Measurements from ENCODE around the gene TTC33.

The TTC33 gene

GRCh38 chr5:40778133-40778532 is 22.4 kb upstream of the TTC33 start:
- H3K4me3 ChIP-seq (ENCODE audit: control insufficient read depth, low read depth, low read length), result no peak overlapping the region
- TF ChIP-seq CTCF (IDR thresholded peaks at IDR 0.05; ENCODE audit: control insufficient read depth, insufficient read depth, low read depth, low read length, missing control alignments), result no peak
- no peak for DNase-seq (ENCODE audit: low read depth)

GRCh38 chr5:40776658-40776977 is 20.9 kb upstream of the TTC33 start:
- H3K4me3 ChIP-seq (ENCODE audit: control insufficient read depth, low read depth, low read length), result no peak overlapping the region
- TF ChIP-seq CTCF (IDR thresholded peaks at IDR 0.05; ENCODE audit: control insufficient read depth, insufficient read depth, low read depth, low read length, missing control alignments), result no peak
- no peak for DNase-seq (ENCODE audit: low read depth)

GRCh38 chr5:40775846-40776657 is 20.3 kb upstream of the TTC33 start:
- DNase-seq (ENCODE audit: low read depth), result no peak
- no peak overlapping the region for H3K4me3 ChIP-seq (ENCODE audit: control insufficient read depth, low read depth, low read length)
- no peak for TF ChIP-seq CTCF (IDR thresholded peaks at IDR 0.05; ENCODE audit: control insufficient read depth, insufficient read depth, low read depth, low read length, missing control alignments)

GRCh38 chr5:40775085-40775845 is 19.5 kb upstream of the TTC33 start:
- no peak for DNase-seq (ENCODE audit: low read depth)
- no peak overlapping the region for H3K4me3 ChIP-seq (ENCODE audit: control insufficient read depth, low read depth, low read length)
- no peak for TF ChIP-seq CTCF (IDR thresholded peaks at IDR 0.05; ENCODE audit: control insufficient read depth, insufficient read depth, low read depth, low read length, missing control alignments)

- DNase-seq (ENCODE audit: low read depth), result no peak
- no peak for TF ChIP-seq CTCF (IDR thresholded peaks at IDR 0.05; ENCODE audit: control insufficient read depth, insufficient read depth, low read depth, low read length, missing control alignments)
Observed at GRCh38 chr5:40774623-40775022, 18.9 kb upstream of the TTC33 start.

GRCh38 chr5:40770764-40771163 is 15.0 kb upstream of the TTC33 start:
- no peak for TF ChIP-seq CTCF (IDR thresholded peaks at IDR 0.05; ENCODE audit: control insufficient read depth, insufficient read depth, low read depth, low read length, missing control alignments)
- DNase-seq (ENCODE audit: low read depth), result no peak
- no peak overlapping the region for H3K4me3 ChIP-seq (ENCODE audit: control insufficient read depth, low read depth, low read length)

More at GRCh38 chr5:40774623-40775022, 18.9 kb upstream of the TTC33 start:
- H3K4me3 ChIP-seq (ENCODE audit: control insufficient read depth, low read depth, low read length), result no peak overlapping the region

All from AG09309 (cell line).